Hepatocyte (in vitro differentiated cells): ENCODE measurements around the gene SH3BGRL2. TPM values are rescaled to one million over a fixed set of nuclear protein-coding genes. Genes with fewer than 3 reads are reported as not detected.
A peak's percentile ranks its signal among the peaks of the same experiment; 100 is the strongest.

Source experiments
- DNase-seq: peaks from one replicate; pipeline ENCODE4 v3.0.0-alpha.2; 2016; ENCODE audit warnings: low spot score
- H2AFZ ChIP-seq: fragments of 200-600 bp; sonication (generic); 2 replicates; pipeline ENCODE4 v1.6.0; 2016; ENCODE audit warnings: antibody characterized with exemption, mild to moderate bottlenecking
- H3K27ac ChIP-seq: fragments of 200-600 bp; sonication (generic); 2 replicates; pipeline ENCODE4 v1.5.1; 2016; ENCODE audit warnings: mild to moderate bottlenecking
- H3K27me3 ChIP-seq: fragments of 200-600 bp; sonication (generic); 2 replicates; pipeline ENCODE4 v1.6.1; 2016
- H3K36me3 ChIP-seq: fragments of 200-600 bp; sonication (generic); replicated peaks from 2 replicates; pipeline ENCODE4 v1.5.1; 2016; ENCODE audit warnings: low read depth; ENCODE audit not compliant: insufficient read depth
- H3K4me1 ChIP-seq: fragments of 200-600 bp; sonication (generic); 2 replicates; pipeline ENCODE4 v1.5.1; 2016; ENCODE audit warnings: mild to moderate bottlenecking, moderate library complexity; ENCODE audit not compliant: insufficient read depth
- H3K4me2 ChIP-seq: fragments of 200-600 bp; sonication (generic); 2 replicates; pipeline ENCODE4 v1.6.0; 2016
- H3K4me3 ChIP-seq: fragments of 200-600 bp; sonication (generic); 2 replicates; pipeline ENCODE4 v1.5.1; 2016; ENCODE audit warnings: mild to moderate bottlenecking
- H3K79me2 ChIP-seq: fragments of 200-600 bp; sonication (generic); 2 replicates; pipeline ENCODE4 v1.6.0; 2017; ENCODE audit warnings: mild to moderate bottlenecking
- H3K9me2 ChIP-seq: fragments of 200-600 bp; sonication (generic); replicated peaks from 2 replicates; pipeline ENCODE4 v1.6.0; 2017; ENCODE audit warnings: mild to moderate bottlenecking; ENCODE audit not compliant: insufficient read depth
- H3K9me3 ChIP-seq: fragments of 200-600 bp; sonication (generic); 2 replicates; pipeline ENCODE4 v1.5.1; 2016; ENCODE audit warnings: low read depth, mild to moderate bottlenecking
- H4K20me1 ChIP-seq: fragments of 200-600 bp; sonication (generic); 2 replicates; pipeline ENCODE4 v1.6.0; 2016; ENCODE audit warnings: mild to moderate bottlenecking; ENCODE audit not compliant: insufficient read depth, poor library complexity, severe bottlenecking
- CTCF ChIP-seq: fragments of 200-600 bp; sonication (generic); IDR thresholded peaks from 2 replicates; pipeline ENCODE4 v1.5.1; 2016; ENCODE audit warnings: antibody characterized with exemption, mild to moderate bottlenecking; ENCODE audit not compliant: poor library complexity
- EZH2 ChIP-seq: fragments of 200-600 bp; sonication (generic); IDR thresholded peaks from 2 replicates; pipeline ENCODE4 v1.6.1; 2016; ENCODE audit warnings: antibody characterized with exemption, mild to moderate bottlenecking, borderline replicate concordance
- EZH2phosphoT487 ChIP-seq: fragments of 200-600 bp; sonication (generic); IDR thresholded peaks from one replicate; pipeline ENCODE4 v1.6.1; 2018; ENCODE audit warnings: antibody characterized with exemption, mild to moderate bottlenecking, low read depth, moderate library complexity; ENCODE audit not compliant: unreplicated experiment, severe bottlenecking
- WGBS: methylation state at CpG from one replicate; pipeline ENCODE4 v1.1.6; 2016; ENCODE audit warnings: low lambda C conversion rate; ENCODE audit errors: missing lambda C conversion rate; 5-methylcytosine and 5-hydroxymethylcytosine counted together
- polyA plus RNA-seq: library from polyadenylated mRNA; unstranded; fragments of >200 nt; fragmentation: Nextera tagmentation; extraction: Ambion mirVana; gene quantifications from 2 replicates; pipeline ENCODE4 v1.2.1, GENCODE V29; 2016
- total RNA-seq: library from RNA; depleted of rRNA; stranded (reverse); fragments of >200 nt; gene quantifications from 2 replicates; pipeline ENCODE4 v1.2.3, GENCODE V29; 2014

The SH3BGRL2 gene
- total and polyA plus RNA-seq, 2 experiments from 2014 or later = 24.1 to 71.4 TPM

GRCh38 chr6:79686707-79687309, 55.7 kb downstream of the SH3BGRL2 start:
- 58% methylated on average over 3 of the region's 3 CpGs for WGBS
- no peak overlapping the region for H3K4me3 ChIP-seq

GRCh38 chr6:79687759-79688158, 56.6 kb downstream of the SH3BGRL2 start:
- H3K9me3 ChIP-seq = no peaks in the 10 kb centered on the region
- 29% methylated on average over 1 of the region's 1 CpG for WGBS
- H3K79me2 ChIP-seq = peaks cover 58% of the 10 kb centered on the region
- H3K9me2 ChIP-seq = no peaks in the 10 kb centered on the region
- H2AFZ ChIP-seq = no peak overlapping the region
- H3K4me2 ChIP-seq = peak overlapping the region; percentile 36
- peaks cover 29% of the 10 kb centered on the region for H3K4me1 ChIP-seq
- H4K20me1 ChIP-seq = no peaks in the 10 kb centered on the region
- no peaks in the 10 kb centered on the region for H3K27me3 ChIP-seq
- DNase-seq = peak; percentile 18
- no peak overlapping the region for H3K4me3 ChIP-seq
- TF ChIP-seq EZH2 (no peak), EZH2phosphoT487 (no peak), CTCF (no peak)
- H3K27ac ChIP-seq = peak overlapping the region; percentile 25
- no peaks in the 10 kb centered on the region for H3K36me3 ChIP-seq

More at GRCh38 chr6:79686707-79687309, 55.7 kb downstream of the SH3BGRL2 start:
- Histone ChIP-seq H4K20me1 (no peaks in the 10 kb centered on the region), H3K9me3 (no peaks in the 10 kb centered on the region), H3K4me1 (peaks cover 29% of the 10 kb centered on the region), H2AFZ (no peak overlapping the region), H3K79me2 (peaks cover 67% of the 10 kb centered on the region), H3K4me2 (peak overlapping the region; percentile 37), H3K36me3 (no peaks in the 10 kb centered on the region), H3K27ac (peak overlapping the region; percentile 25), H3K27me3 (no peaks in the 10 kb centered on the region), H3K9me2 (no peaks in the 10 kb centered on the region)
- DNase-seq = no peak
- TF ChIP-seq EZH2 = no peak
- no peak for TF ChIP-seq EZH2phosphoT487
- TF ChIP-seq CTCF = no peak

GRCh38 chr6:79694156-79694555, 63.0 kb downstream of the SH3BGRL2 start:
- DNase-seq = no peak
- H3K4me1 ChIP-seq = no peaks in the 10 kb centered on the region
- peaks cover 32% of the 10 kb centered on the region for H3K79me2 ChIP-seq
- no peak overlapping the region for H3K4me2 ChIP-seq
- H2AFZ ChIP-seq = no peak overlapping the region
- no peak overlapping the region for H3K27ac ChIP-seq
- no peaks in the 10 kb centered on the region for H3K27me3 ChIP-seq
- no peaks in the 10 kb centered on the region for H3K9me2 ChIP-seq
- 87% methylated on average over 3 of the region's 3 CpGs for WGBS
- H3K9me3 ChIP-seq = no peaks in the 10 kb centered on the region
- H3K4me3 ChIP-seq = no peak overlapping the region
- no peak for TF ChIP-seq EZH2
- TF ChIP-seq EZH2phosphoT487 = no peak
- no peak for TF ChIP-seq CTCF
- H3K36me3 ChIP-seq = no peaks in the 10 kb centered on the region
- no peaks in the 10 kb centered on the region for H4K20me1 ChIP-seq
